Mesothelial cell of epicardium (in vitro differentiated cells): Measurements from ENCODE around the gene IRGC. TPM values are rescaled to one million over a fixed set of nuclear protein-coding genes. Genes with fewer than 3 reads are reported as not detected.

Source experiments
- DNase-seq, 2 experiments: peaks; one replicate each; pipeline ENCODE4 v3.0.0; 2021; ENCODE audit warnings: low spot score in 2 of 2; ENCODE audit not compliant: unreplicated experiment in 2 of 2
- H3K27ac Mint-ChIP-seq: 2 replicates; pipeline ENCODE4 v1.8.0; 2021; ENCODE audit warnings: mixed read lengths
- H3K27me3 Mint-ChIP-seq: 2 replicates; pipeline ENCODE4 v1.8.0; 2021; ENCODE audit warnings: low read depth, mixed read lengths
- H3K36me3 Mint-ChIP-seq: 2 replicates; pipeline ENCODE4 v1.8.0; 2021; ENCODE audit warnings: mixed read lengths
- H3K4me1 Mint-ChIP-seq: 2 replicates; pipeline ENCODE4 v1.8.0; 2021; ENCODE audit warnings: mixed read lengths
- H3K4me3 Mint-ChIP-seq: 2 replicates; pipeline ENCODE4 v1.8.0; 2021; ENCODE audit warnings: mild to moderate bottlenecking, moderate library complexity, mixed read lengths
- H3K9me3 Mint-ChIP-seq: 2 replicates; pipeline ENCODE4 v1.8.0; 2021; ENCODE audit warnings: mixed read lengths
- total RNA-seq: library from RNA; stranded (reverse); gene quantifications from 3 replicates; pipeline ENCODE4 v1.2.1, GENCODE V29; 2021
- TF ChIP-seq, protein P1 (sequence below): fragments of 200-600 bp; sonication (generic); IDR thresholded peaks from one replicate; pipeline ENCODE4 v1.5.0; 2021; ENCODE audit warnings: antibody characterized with exemption; ENCODE audit not compliant: unreplicated experiment

Gene IRGC
- total RNA-seq, 1 donor from 2014 or later: not detected

DNA sequence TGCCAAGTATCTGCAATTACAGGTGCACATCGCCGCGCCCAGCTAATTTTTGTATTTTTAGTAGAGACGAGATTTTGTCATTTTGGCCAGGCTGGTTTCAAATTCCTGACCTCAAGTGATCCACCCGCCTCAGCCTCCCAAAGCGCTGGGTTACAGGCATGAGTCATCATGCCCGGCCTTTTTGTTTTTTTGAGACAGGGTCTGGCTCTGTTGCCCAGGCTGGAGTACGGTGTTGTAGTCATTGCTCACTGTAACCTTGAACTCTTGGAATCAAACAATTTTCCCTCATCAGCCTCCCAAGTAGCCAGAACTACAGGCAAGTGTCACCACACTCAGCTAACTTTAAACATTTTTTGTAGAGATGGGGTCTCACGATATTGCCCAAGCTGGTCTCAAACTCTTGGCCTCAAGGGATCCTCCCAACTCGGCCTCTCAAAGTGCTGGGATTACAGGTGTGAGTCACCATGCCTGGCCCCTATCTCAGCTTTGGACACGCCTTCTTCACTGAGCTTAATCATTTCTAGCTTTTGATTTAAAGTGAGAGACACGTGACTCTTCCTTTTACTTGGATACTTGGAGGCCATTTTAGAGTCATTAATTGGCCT lies 4.0 kb upstream of the IRGC start:
- TF ChIP-seq, protein P1, sequence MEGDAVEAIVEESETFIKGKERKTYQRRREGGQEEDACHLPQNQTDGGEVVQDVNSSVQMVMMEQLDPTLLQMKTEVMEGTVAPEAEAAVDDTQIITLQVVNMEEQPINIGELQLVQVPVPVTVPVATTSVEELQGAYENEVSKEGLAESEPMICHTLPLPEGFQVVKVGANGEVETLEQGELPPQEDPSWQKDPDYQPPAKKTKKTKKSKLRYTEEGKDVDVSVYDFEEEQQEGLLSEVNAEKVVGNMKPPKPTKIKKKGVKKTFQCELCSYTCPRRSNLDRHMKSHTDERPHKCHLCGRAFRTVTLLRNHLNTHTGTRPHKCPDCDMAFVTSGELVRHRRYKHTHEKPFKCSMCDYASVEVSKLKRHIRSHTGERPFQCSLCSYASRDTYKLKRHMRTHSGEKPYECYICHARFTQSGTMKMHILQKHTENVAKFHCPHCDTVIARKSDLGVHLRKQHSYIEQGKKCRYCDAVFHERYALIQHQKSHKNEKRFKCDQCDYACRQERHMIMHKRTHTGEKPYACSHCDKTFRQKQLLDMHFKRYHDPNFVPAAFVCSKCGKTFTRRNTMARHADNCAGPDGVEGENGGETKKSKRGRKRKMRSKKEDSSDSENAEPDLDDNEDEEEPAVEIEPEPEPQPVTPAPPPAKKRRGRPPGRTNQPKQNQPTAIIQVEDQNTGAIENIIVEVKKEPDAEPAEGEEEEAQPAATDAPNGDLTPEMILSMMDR: no peak
- no peak overlapping the region for H3K4me3 Mint-ChIP-seq
- H3K27ac Mint-ChIP-seq: no peak overlapping the region
- no peak for DNase-seq
- peaks cover 7% of the 10 kb centered on the region for H3K9me3 Mint-ChIP-seq
- H3K4me1 Mint-ChIP-seq: no peaks in the 10 kb centered on the region
- peaks cover 25% of the 10 kb centered on the region for H3K27me3 Mint-ChIP-seq
- no peaks in the 10 kb centered on the region for H3K36me3 Mint-ChIP-seq

DNA sequence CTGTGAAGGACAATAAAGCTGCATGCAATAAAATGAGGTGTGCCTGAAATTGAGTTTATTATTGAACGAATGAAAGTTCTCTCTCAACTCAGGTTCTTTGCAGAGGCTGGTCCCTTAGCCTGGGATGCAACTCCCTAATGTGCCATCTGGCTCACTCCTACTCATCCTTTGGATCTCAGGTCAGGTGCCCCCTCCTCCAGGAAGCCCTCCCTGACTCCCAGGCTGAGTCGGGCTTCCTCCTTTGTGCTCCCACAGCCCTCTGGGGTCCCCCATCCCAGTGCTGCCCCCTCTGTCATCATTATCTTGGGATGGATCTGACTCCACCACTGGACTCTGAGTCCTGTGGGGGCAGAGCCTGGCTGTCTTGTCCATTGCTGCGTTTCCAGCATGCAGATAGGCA lies 2.7 kb upstream of the IRGC start:
- DNase-seq: no peak
- H3K36me3 Mint-ChIP-seq: no peaks in the 10 kb centered on the region
- no peak overlapping the region for H3K4me3 Mint-ChIP-seq
- peaks cover 7% of the 10 kb centered on the region for H3K9me3 Mint-ChIP-seq
- no peak overlapping the region for H3K27ac Mint-ChIP-seq
- peaks cover 25% of the 10 kb centered on the region for H3K27me3 Mint-ChIP-seq
- TF ChIP-seq, protein P1: no peak
- no peaks in the 10 kb centered on the region for H3K4me1 Mint-ChIP-seq

DNA sequence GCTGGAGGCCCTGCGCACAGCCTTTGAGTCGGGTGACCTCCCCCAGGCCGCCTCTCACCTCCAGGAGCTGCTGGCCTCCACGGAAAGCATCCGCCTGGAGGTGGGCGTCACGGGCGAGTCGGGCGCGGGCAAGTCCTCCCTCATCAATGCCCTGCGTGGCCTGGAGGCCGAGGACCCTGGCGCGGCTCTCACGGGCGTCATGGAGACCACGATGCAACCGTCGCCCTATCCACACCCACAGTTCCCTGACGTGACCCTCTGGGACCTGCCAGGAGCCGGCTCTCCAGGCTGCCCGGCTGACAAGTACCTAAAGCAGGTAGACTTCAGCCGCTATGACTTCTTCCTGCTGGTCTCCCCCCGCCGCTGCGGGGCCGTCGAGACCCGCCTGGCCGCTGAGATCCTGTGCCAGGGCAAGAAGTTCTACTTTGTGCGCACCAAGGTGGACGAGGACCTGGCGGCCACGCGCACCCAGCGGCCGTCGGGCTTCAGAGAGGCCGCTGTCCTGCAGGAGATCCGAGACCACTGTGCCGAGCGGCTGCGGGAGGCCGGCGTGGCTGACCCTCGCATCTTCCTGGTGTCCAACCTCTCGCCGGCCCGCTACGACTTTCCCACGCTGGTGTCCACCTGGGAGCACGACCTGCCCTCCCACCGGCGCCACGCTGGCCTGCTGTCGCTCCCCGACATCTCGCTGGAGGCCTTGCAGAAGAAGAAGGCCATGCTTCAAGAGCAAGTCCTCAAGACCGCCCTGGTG lies 2.9 kb downstream of the IRGC start:
- no peak overlapping the region for H3K27ac Mint-ChIP-seq
- no peaks in the 10 kb centered on the region for H3K9me3 Mint-ChIP-seq
- peaks cover 3% of the 10 kb centered on the region for H3K27me3 Mint-ChIP-seq
- H3K4me1 Mint-ChIP-seq: no peaks in the 10 kb centered on the region
- H3K4me3 Mint-ChIP-seq: no peak overlapping the region
- TF ChIP-seq, protein P1: no peak
- no peaks in the 10 kb centered on the region for H3K36me3 Mint-ChIP-seq
- DNase-seq: no peak

DNA sequence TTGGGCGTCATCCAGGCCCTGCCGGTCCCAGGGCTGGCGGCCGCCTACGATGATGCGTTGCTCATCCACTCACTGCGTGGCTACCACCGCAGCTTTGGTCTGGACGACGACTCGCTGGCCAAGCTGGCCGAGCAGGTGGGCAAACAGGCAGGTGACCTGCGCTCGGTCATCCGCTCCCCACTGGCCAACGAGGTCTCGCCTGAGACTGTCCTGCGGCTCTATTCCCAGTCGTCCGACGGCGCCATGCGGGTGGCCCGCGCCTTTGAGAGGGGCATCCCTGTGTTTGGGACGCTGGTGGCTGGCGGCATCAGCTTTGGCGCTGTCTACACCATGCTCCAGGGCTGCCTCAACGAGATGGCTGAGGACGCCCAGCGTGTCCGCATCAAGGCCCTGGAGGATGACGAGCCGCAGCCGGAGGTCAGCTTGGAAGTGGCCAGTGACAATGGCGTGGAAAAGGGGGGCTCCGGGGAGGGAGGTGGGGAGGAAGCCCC lies 3.5 kb downstream of the IRGC start:
- no peaks in the 10 kb centered on the region for H3K9me3 Mint-ChIP-seq
- TF ChIP-seq, protein P1: no peak
- H3K36me3 Mint-ChIP-seq: no peaks in the 10 kb centered on the region
- H3K27me3 Mint-ChIP-seq: peaks cover 3% of the 10 kb centered on the region
- no peak for DNase-seq
- H3K4me3 Mint-ChIP-seq: no peak overlapping the region
- no peaks in the 10 kb centered on the region for H3K4me1 Mint-ChIP-seq
- no peak overlapping the region for H3K27ac Mint-ChIP-seq

DNA sequence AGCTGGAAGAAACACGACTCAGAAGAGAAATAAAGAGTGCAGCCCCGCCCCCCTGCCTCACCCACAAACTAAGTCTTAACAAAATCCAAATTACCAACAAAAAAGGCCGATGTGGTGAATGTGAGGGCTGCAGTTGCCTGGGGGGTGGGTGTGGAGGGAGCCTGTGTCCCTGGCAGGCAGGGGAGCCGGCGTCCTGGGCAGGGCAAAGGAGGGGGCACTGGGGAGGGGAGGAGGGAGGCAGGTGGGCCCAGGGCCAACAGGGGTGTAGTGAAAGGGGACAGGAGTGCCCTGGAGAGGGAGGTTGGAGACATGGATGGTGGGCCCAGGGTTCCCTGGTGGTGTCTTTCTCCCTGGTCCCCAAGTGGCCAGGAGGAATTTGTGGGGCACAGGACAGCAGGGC lies 4.0 kb downstream of the IRGC start:
- no peak for DNase-seq
- Mint-ChIP-seq H3K27me3 (no peaks in the 10 kb centered on the region), H3K27ac (no peak overlapping the region), H3K4me3 (no peak overlapping the region), H3K36me3 (no peaks in the 10 kb centered on the region), H3K4me1 (no peaks in the 10 kb centered on the region), H3K9me3 (no peaks in the 10 kb centered on the region)
- TF ChIP-seq, protein P1: no peak
